Effector memory CD8-positive, alpha-beta T cell (primary cell): ENCODE data around the gene MYADML2.

ENCODE experiments used
- ATAC-seq: fragments of 150-1000 bp; cut with Tn5 transposase; replicated peaks from 2 replicates; pipeline ENCODE4 v1.10.0; 2021; ENCODE audit warnings: mild to moderate bottlenecking, moderate library complexity
- DNase-seq, 3 experiments: peaks; one replicate each; pipeline ENCODE4 v3.0.0; 2021
- H3K27ac Mint-ChIP-seq, 2 donors: one replicate each; pipeline ENCODE4 v1.8.0; 2022; ENCODE audit warnings: mild to moderate bottlenecking in 2 of 2, mixed read lengths in 2 of 2, moderate library complexity in 2 of 2
- H3K27me3 Mint-ChIP-seq, 2 donors: one replicate each; pipeline ENCODE4 v1.8.0; 2022; ENCODE audit warnings: mixed read lengths in 2 of 2
- H3K36me3 Mint-ChIP-seq: one replicate; pipeline ENCODE4 v1.8.0; 2022; ENCODE audit warnings: mild to moderate bottlenecking, moderate library complexity, mixed read lengths; ENCODE audit not compliant: insufficient read depth
- H3K4me1 Mint-ChIP-seq, 2 donors: one replicate each; pipeline ENCODE4 v1.8.0; 2022; ENCODE audit warnings: low read depth in 2 of 2, mixed read lengths in 2 of 2
- H3K4me3 Mint-ChIP-seq, 2 donors: one replicate each; pipeline ENCODE4 v1.8.0; 2022; ENCODE audit warnings: mild to moderate bottlenecking in 2 of 2, mixed read lengths in 2 of 2, moderate library complexity in 2 of 2
- H3K9me3 Mint-ChIP-seq, 2 donors: one replicate each; pipeline ENCODE4 v1.8.0; 2022; ENCODE audit warnings: mixed read lengths in 2 of 2
- total RNA-seq, 9 experiments: gene quantifications; one replicate each; lab custom pipeline; 2026; lab: John Stamatoyannopoulos, UW

The MYADML2 gene, protein sequence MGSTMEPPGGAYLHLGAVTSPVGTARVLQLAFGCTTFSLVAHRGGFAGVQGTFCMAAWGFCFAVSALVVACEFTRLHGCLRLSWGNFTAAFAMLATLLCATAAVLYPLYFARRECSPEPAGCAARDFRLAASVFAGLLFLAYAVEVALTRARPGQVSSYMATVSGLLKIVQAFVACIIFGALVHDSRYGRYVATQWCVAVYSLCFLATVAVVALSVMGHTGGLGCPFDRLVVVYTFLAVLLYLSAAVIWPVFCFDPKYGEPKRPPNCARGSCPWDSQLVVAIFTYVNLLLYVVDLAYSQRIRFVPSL
- 0 to 0.06 (median 0) reads per million in 9 experiments for total RNA-seq

DNA sequence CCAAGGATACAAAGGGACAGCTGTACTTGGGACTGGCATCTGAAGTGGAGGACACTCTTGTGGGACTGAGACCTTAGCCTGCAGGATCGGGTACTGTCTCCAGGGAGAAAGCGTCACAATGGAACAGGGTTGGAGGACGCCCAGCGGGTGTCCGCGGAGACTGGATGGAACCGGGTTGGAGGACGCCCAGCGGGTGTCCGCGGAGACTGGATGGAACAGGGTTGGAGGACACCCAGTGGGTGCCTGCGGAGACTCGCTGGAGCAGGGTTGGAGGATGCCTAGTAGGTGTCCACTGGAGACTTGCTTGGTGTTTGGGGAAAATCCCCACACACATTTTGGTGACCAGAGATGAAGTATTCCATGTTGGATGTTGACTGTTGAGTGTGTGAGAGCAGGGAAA is at the start of gene MYADML2:
MYADML2 (minus strand) TSS at position 45 of the 400 bp plus-strand sequence. CDS start 5,492 bp downstream, outside the sequence.
- H3K27ac Mint-ChIP-seq: no peak within 1 kb of the TSS
- no peaks in the 10 kb centered on the region for H3K9me3 Mint-ChIP-seq
- no peak within 1 kb of the TSS for H3K4me3 Mint-ChIP-seq
- no peaks in the 10 kb centered on the region for H3K36me3 Mint-ChIP-seq
- no peaks in the 10 kb centered on the region for H3K4me1 Mint-ChIP-seq
- ATAC-seq (no peak), DNase-seq (no peak)
- H3K27me3 Mint-ChIP-seq: peaks cover 0 to 26% of the 10 kb centered on the region in 2 donors

DNA sequence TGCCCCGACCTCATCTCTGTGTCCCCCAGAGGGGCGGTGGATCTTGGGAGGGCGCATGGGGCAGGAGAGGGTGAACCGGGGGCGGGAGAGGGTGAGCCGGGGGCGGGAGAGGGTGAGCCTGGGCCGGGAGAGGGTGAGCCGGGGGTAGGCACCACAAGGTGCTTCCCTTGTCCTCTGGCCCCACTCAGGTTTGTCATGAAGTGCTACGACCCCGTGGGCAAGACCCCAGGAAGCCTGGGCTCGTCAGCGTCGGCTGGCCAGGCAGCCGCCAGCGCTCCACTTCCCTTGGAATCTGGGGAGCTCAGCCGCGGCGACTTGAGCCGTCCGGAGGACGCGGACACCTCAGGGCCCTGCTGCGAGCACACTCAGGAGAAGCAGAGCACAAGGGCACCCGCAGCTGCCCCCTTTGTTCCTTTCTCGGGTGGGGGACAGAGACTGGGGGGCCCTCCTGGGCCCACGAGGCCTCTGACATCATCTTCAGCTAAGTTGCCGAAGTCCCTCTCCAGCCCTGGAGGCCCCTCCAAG is 49.3 kb upstream of the MYADML2 start:
- DNase-seq: no peak
- ATAC-seq: no peak
- Mint-ChIP-seq H3K27ac (no peak overlapping the region), H3K9me3 (no peaks in the 10 kb centered on the region), H3K4me1 (peaks cover 3% of the 10 kb centered on the region in 2 donors), H3K36me3 (peaks cover 8% of the 10 kb centered on the region), H3K4me3 (no peak overlapping the region), H3K27me3 (no peaks in the 10 kb centered on the region)

DNA sequence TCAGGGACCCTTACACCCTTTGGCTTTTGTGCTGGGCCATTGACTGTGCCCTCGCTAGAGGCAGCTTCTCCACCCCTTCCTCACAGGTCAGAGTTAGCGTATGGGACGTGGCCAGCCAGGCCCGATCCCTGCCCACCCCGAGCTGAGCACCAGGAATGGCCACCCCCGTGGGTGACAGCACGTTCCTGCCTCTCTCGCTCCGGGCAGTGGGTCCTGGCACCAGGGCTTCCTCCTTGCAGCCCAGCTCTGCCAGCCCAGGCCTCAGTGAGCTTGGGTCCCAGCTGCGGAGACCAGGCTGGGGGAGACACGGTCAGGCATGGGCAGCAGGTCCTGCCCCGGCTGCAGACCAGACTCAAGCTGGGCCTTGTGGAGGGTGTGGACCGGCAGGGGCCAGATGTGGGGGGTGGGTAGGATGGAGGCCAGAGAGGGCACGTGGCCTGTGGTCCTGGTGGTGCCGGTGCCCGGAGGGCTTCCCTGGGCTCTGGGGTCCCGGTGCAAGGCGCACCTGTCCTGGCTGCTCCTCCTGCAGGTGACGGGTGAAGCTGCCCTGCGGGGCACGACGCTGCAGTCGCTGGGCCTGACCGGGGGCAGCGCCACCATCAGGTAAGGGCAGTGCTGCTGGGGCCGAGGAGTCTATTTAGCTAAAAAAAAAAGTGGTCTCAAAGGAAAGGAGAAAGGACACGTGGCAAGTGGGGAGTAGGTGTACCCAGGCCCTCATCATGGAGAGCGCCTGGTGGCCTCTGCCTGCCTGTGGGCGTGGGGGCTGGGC is 48.6 kb upstream of the MYADML2 start:
- Mint-ChIP-seq H3K9me3 (no peaks in the 10 kb centered on the region), H3K4me1 (peaks cover 5 to 6% of the 10 kb centered on the region in 2 donors), H3K4me3 (no peak overlapping the region), H3K36me3 (peaks cover 8% of the 10 kb centered on the region), H3K27ac (no peak overlapping the region), H3K27me3 (no peaks in the 10 kb centered on the region)
- ATAC-seq (no peak), DNase-seq (no peak)

DNA sequence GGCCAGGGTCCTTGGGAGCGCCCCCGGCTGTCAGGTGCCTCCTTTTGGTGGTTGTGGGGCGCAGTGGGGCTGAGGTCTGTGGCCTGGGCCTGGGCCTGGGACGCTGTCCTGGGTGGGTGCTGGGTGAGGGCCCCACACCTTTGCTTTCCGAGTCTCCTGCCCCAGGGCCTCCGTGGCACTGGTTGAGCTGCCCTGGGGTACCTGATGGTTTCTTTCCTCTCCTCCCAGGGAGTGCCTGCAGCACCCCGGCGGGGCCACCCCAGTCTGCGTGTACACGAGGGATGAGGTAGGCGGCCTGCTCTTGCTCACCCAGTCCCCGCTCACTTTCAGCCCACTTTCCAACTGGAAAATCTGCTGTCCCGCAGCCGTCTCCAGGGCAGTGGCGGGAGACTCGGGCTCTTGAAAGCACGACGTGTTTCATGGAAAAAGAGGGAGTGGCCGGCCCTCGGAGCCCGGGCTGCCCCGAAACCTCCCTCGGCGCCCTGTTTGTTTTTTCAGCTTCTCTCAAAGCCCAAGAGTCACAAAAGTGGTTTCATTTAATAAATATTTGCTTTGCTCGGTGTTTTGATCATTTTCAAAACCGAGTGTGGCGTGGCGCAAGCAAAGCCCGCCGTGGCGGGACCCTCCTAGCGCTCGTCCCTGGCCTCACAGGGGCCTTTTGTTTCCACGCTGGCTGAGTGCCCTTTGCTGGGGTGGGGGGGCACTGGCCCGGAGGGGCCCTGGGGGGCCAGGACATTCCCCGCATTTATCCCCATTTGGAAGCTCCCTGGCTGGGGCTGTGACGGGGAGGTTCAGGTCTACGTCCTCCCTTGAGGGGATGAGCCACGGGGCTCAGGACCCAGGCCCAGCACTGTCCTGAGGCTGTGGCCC is 47.8 kb upstream of the MYADML2 start:
- Mint-ChIP-seq H3K4me1 (peaks cover 5 to 8% of the 10 kb centered on the region in 2 donors), H3K36me3 (peaks cover 8% of the 10 kb centered on the region), H3K9me3 (no peaks in the 10 kb centered on the region), H3K27ac (no peak overlapping the region), H3K4me3 (no peak overlapping the region), H3K27me3 (no peaks in the 10 kb centered on the region)
- DNase-seq (no peak), ATAC-seq (no peak)

DNA sequence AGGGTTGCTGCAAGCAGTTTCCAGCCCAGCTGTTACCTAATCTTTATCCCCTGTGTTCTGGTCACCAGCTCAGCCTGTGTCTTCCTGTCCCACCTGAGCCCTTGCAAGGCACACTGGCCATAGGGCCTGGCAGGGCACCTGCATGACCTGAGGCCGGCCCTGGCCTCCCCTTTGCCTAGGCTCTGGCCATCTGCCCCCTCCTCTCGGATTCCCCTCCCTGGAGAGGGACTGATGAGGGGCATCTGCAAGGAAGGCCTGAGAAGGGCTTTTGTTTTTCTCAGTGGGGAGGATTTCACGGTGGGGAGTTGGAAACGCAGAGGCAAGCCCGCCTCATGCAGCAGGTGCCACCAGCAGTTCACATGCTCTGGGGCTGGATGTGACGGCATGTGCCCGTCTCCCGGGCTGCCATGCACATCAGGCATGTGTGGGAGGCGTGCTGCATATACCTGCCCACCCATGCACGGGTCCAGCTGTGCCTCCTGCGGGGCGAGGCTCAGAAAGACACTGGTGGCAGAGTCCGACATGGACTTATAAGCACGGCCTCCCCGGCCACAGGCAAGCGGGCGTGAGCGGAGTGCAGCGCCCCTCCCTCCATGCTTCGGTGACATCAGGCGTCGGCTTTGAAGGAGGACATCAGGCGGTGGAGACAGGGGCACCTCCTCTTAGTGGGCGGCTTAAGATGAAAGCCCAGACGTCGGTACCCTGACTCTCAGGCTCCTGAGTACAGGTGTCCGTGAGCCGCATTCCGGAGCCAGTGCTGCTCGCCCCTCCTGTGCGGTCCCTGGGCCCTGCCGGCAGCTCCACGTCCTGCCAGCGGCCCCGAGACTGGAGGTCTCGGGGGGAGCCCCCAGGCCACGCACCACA is 46.9 kb upstream of the MYADML2 start:
- DNase-seq (no peak), ATAC-seq (no peak)
- Mint-ChIP-seq H3K9me3 (no peaks in the 10 kb centered on the region), H3K27me3 (no peaks in the 10 kb centered on the region), H3K27ac (peak overlapping the region in 1 of 2 donors; percentile 15), H3K36me3 (peaks cover 5% of the 10 kb centered on the region), H3K4me3 (no peak overlapping the region), H3K4me1 (peaks cover 7 to 8% of the 10 kb centered on the region in 2 donors)

DNA sequence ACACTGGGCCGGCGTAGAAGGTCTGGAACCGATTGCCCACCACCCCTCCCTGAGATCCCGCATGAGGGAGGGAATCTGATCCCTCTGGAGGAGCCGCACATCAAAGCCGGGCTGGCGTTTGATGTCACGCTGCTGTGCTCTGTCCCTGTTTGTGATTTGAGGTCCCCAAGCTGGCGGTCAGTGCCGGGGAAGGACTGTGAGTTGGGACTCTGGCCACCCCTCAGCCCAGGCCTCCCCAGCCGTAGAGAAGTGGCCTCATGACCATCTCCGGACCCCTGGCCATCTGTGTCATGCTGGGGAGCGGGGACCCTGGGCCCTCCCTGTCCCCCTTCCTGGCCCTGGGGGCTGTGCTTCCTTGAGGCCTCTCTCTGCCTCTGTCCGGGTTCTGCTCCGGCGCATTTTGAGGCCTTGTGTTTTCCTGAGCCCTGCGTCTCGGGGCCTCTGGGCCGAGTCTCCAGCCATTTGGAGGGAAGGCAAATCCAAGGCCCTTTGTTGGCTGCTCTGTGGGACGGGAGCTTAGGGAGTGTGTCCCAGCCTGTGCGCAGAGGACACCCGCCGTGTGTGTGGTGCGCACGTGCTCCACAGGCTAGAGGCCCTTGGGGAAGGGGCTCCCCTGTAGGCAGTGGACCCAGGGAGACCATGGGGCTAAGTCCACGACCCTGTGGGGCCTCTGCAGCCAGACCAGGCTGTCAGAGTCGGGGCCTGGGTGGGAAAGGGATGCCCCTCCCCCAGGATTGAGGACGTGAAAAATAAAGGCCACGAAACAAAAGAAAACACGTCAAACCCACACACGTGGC is 45.5 kb upstream of the MYADML2 start:
- H3K36me3 Mint-ChIP-seq: peaks cover 7% of the 10 kb centered on the region
- H3K27ac Mint-ChIP-seq: no peak overlapping the region
- no peak overlapping the region for H3K4me3 Mint-ChIP-seq
- DNase-seq: no peak
- H3K27me3 Mint-ChIP-seq: no peaks in the 10 kb centered on the region
- peaks cover 7 to 8% of the 10 kb centered on the region in 2 donors for H3K4me1 Mint-ChIP-seq
- no peak for ATAC-seq
- no peaks in the 10 kb centered on the region for H3K9me3 Mint-ChIP-seq

DNA sequence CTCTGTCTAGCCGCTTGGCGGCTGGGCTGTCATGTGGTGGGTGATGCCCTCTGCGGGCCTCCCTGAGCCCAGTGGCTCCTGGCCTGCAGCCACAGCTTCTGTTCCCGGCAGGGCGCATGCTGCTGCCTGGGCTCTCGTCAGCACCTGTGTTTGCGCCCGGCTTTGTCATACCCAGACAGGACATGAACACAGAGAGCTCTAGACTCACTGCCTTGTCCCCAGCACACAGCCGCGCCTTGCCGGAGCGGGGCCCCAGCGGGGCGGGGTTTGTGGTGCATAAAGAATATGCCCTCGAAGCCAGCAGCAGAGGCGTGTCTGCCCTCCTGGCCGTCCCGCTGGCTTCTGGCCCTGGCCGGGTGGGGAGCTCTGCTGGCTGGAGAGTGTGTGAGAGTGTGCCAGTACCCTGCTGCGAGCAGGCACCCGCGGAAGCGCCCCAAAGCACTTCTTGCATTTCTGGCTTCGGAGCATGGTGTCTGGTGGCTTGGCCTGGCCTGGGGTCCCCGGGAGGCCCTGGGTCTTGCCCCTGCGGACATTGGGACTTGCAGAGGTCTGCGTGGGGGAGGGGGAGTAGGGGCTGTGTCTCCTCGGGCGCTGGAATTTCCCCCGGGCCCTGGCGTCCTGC is 44.8 kb upstream of the MYADML2 start:
- DNase-seq (no peak), ATAC-seq (no peak)
- Mint-ChIP-seq H3K4me1 (peaks cover 9 to 12% of the 10 kb centered on the region in 2 donors), H3K4me3 (no peak overlapping the region), H3K9me3 (no peaks in the 10 kb centered on the region), H3K27me3 (no peaks in the 10 kb centered on the region), H3K27ac (no peak overlapping the region), H3K36me3 (peaks cover 12% of the 10 kb centered on the region)

DNA sequence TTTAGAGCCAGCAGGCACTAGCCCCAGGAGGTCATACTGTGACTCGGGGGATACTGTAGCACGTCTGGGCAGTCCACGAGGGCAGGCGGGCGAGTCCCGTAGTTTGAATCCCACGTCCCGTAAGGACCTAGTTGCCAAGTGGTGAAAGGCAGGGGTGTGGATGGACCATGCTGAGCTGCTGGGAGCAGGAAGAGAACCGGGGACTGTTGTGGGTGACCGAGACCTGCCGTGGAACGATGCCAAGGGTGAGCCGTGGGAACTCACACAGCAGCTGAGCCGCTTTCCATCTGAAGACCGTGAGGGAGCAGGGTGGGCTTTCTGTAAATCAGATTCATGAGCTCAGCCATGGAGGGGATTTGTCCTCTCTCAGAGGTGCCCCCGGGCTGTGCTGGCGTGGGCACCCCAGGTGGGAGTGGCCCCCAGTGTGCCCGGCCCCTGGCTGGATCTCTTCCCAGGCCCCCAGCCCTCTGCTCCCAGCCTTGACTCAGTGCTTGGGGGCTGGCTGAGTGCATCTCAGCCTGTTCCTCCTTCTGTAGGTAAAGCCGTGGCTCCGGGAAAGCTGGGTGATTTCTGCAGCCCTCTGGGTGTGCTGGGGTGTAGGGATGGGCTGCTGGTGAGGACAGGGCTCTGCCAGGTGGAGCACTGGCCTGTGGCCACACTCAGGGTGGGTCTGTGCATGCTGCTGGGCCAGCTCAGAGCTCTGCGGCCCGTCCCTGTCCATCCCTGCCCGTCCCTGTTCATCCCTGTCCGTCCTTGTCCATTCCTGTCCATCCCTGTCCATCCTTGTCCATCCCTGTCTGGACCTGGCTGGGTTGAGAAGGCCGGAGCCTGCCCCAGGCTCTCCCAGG is 44.0 kb upstream of the MYADML2 start:
- Mint-ChIP-seq H3K27ac (no peak overlapping the region), H3K4me1 (peaks cover 11 to 16% of the 10 kb centered on the region in 2 donors), H3K9me3 (no peaks in the 10 kb centered on the region), H3K27me3 (no peaks in the 10 kb centered on the region), H3K4me3 (no peak overlapping the region), H3K36me3 (peaks cover 13% of the 10 kb centered on the region)
- no peak for ATAC-seq
- DNase-seq: no peak

DNA sequence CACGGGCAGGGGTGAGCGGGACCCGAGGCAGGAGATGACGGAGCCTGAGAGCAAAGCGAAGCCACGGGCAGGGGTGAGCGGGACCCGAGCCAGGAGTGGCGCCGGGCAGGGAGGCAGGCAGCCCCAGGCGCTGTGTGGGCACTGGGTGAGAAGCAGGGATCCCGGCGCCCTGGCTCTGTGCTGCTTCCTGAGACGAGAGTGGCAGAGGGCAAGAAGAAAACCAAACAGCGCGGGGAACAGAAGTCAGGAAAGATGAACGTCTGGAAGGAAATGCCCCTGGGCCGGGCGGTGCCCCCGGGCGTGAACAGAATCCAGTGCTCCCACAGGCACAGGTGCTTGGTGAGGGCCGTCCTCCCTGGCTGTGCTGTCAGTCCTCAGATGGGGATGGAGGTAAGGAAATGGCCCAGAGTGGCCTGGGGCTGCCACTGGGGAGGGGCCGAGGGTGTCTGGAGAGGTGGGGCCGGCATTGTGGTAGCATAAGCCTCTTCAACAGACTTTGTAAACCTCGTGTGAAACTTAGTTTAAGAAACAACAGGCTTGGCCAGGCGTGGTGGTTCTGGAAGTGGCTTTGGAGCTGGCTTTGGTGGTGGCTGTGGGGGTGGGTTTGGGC is 40.2 kb upstream of the MYADML2 start:
- Mint-ChIP-seq H3K4me1 (peaks cover 11 to 23% of the 10 kb centered on the region in 2 donors), H3K36me3 (peaks cover 25% of the 10 kb centered on the region), H3K4me3 (no peak overlapping the region), H3K9me3 (no peaks in the 10 kb centered on the region), H3K27me3 (no peaks in the 10 kb centered on the region), H3K27ac (no peak overlapping the region)
- ATAC-seq (no peak), DNase-seq (no peak)

DNA sequence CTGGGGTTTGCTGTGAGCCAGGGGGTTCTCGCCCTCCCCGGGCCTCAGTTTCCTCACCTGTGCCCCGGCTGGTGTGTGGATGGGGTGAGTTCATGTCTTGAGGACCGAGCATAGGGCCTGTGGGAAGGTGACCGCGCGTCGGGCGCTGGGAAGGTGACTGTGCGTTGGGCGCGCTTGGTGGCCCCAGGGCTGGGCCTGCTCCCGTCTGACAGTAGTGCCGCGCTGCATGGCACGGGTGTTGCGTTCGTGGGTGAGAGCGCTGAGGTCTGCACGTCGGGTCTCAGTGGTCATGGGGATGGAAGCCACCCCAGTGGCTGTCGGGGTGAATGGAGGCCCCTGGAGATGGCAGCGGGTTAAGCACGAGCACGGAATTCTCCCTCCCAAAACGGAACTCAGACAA is 39.6 kb upstream of the MYADML2 start:
- peaks cover 25% of the 10 kb centered on the region for H3K36me3 Mint-ChIP-seq

More for the DNA sequence above, 39.6 kb upstream of the MYADML2 start:
- no peaks in the 10 kb centered on the region for H3K9me3 Mint-ChIP-seq
- DNase-seq (no peak), ATAC-seq (no peak)
- peaks cover 11 to 24% of the 10 kb centered on the region in 2 donors for H3K4me1 Mint-ChIP-seq
- H3K4me3 Mint-ChIP-seq: no peak overlapping the region
- H3K27me3 Mint-ChIP-seq: no peaks in the 10 kb centered on the region
- H3K27ac Mint-ChIP-seq: no peak overlapping the region
